Endothelial cell of umbilical vein (primary cell): ENCODE measurements around the gene COLQ. TPM values are rescaled to one million over a fixed set of nuclear protein-coding genes. Genes with fewer than 3 reads are reported as not detected.

Experiments
- BruUV-seq: library from RNA; stranded (reverse); fragments of 400-500 nt; replicated peaks from 2 replicates; lab custom pipeline; 2021; lab: Mats Ljungman, UMichigan
- CTCF ChIA-PET: fragments of 300-600, 350-600 bp; sonication (Branson Sonifier 250); formaldehyde crosslinking; loops from one replicate; lab custom pipeline; 2021; ENCODE audit warnings: antibody characterized with exemption, inconsistent platforms; lab: Charles Lee
- POLR2A ChIA-PET: fragments of 300-600, 350-600 bp; sonication (Branson Sonifier 250); formaldehyde crosslinking; loops from one replicate; lab custom pipeline; 2021; ENCODE audit warnings: antibody characterized with exemption, inconsistent platforms; lab: Charles Lee
- DNase-seq: peaks from one replicate; pipeline ENCODE4 v3.0.0-alpha.2; 2011; ENCODE audit warnings: low read depth, low spot score
- FAIRE-seq: peaks from 2 replicates; lab custom pipeline; 2011; peaks lifted over from hg19 to GRCh38; lab: Jason Lieb, UNC
- H2AFZ ChIP-seq: 2 replicates; pipeline ENCODE4 v1.6.0; 2012; ENCODE audit warnings: low read depth, low read length, control low read depth, inconsistent platforms
- H3K27ac ChIP-seq: 2 replicates; pipeline ENCODE4 v1.5.1; 2011; ENCODE audit warnings: low read depth, mild to moderate bottlenecking, control low read depth, low read length, moderate library complexity; ENCODE audit not compliant: insufficient read depth
- H3K27me3 ChIP-seq, 2 experiments: 2 replicates each; pipeline versions ENCODE4 v1.6.0 to v1.6.1; 2011; ENCODE audit warnings: low read length in 2 of 2, mixed read lengths in 1 of 2; ENCODE audit not compliant: control insufficient read depth in 2 of 2, insufficient read depth in 2 of 2
- H3K36me3 ChIP-seq, 2 experiments: 2 replicates in 1 of 2; 3 replicates in 1 of 2; pipeline ENCODE4 v1.5.1; 2011; ENCODE audit warnings: low read length in 2 of 2, mild to moderate bottlenecking in 1 of 2, moderate library complexity in 1 of 2; ENCODE audit not compliant: control insufficient read depth in 2 of 2, insufficient read depth in 2 of 2; ENCODE audit errors: extremely low read depth in 1 of 2
- H3K4me1 ChIP-seq: 3 replicates; pipeline ENCODE4 v1.5.1; 2011; ENCODE audit warnings: mild to moderate bottlenecking, low read length; ENCODE audit not compliant: control insufficient read depth, insufficient read depth; ENCODE audit errors: extremely low read depth
- H3K4me2 ChIP-seq: 2 replicates; pipeline ENCODE4 v1.6.1; 2011; ENCODE audit warnings: low read length, control low read depth, mixed read lengths; ENCODE audit not compliant: insufficient read depth
- H3K4me3 ChIP-seq, 3 experiments: fragments of 200-600 bp in 1 of 3; sonication (generic), shearing (Covaris generic) in 1 of 3; replicated peaks in 1 of 3; 2 replicates each; pipeline ENCODE4 v1.5.1; 2011 to 2016; ENCODE audit warnings: control low read depth in 3 of 3, low read length in 3 of 3, mild to moderate bottlenecking in 2 of 3, inconsistent platforms in 1 of 3, low read depth in 1 of 3, moderate library complexity in 1 of 3; ENCODE audit not compliant: insufficient read depth in 1 of 3
- H3K79me2 ChIP-seq: 2 replicates; pipeline ENCODE4 v1.6.0; 2012; ENCODE audit warnings: low read length, inconsistent platforms; ENCODE audit not compliant: control insufficient read depth, insufficient read depth
- H3K9ac ChIP-seq: replicated peaks from 2 replicates; pipeline ENCODE3; 2011; ENCODE audit warnings: low read length, control low read depth; ENCODE audit not compliant: insufficient read depth; ENCODE audit errors: extremely low read depth
- H3K9me1 ChIP-seq: replicated peaks from 3 replicates; pipeline ENCODE4 v1.6.0; 2011; ENCODE audit warnings: mild to moderate bottlenecking, low read length; ENCODE audit not compliant: control insufficient read depth, insufficient read depth; ENCODE audit errors: extremely low read depth
- H3K9me3 ChIP-seq: replicated peaks from 2 replicates; pipeline ENCODE4 v1.5.1; 2012; ENCODE audit warnings: low read length, inconsistent platforms; ENCODE audit not compliant: control insufficient read depth, insufficient read depth
- H4K20me1 ChIP-seq: replicated peaks from 2 replicates; pipeline ENCODE3; 2011; ENCODE audit warnings: mild to moderate bottlenecking, low read length; ENCODE audit not compliant: control insufficient read depth, insufficient read depth; ENCODE audit errors: extremely low read depth
- EZH2 ChIP-seq: IDR thresholded peaks from 2 replicates; pipeline ENCODE4 v1.6.1; 2012; ENCODE audit warnings: borderline replicate concordance, low read depth, mild to moderate bottlenecking, moderate library complexity, low read length, inconsistent platforms; ENCODE audit not compliant: severe bottlenecking
- FOS ChIP-seq: IDR thresholded peaks from 2 replicates; pipeline ENCODE4 v1.6.1; 2011; ENCODE audit warnings: mild to moderate bottlenecking, low read length, moderate library complexity, borderline replicate concordance; ENCODE audit not compliant: insufficient read depth
- GATA2 ChIP-seq: IDR thresholded peaks from 2 replicates; pipeline ENCODE4 v1.7.0; 2011; ENCODE audit warnings: low read depth, mild to moderate bottlenecking, moderate library complexity, mixed read lengths, low read length; ENCODE audit not compliant: insufficient read length, insufficient read depth
- JUN ChIP-seq: IDR thresholded peaks from 2 replicates; pipeline ENCODE4 v1.6.1; 2011; ENCODE audit warnings: borderline replicate concordance, low read depth; ENCODE audit not compliant: insufficient read length, insufficient read depth
- MYC ChIP-seq: IDR thresholded peaks from one replicate; pipeline ENCODE4 v1.6.1; 2011; ENCODE audit warnings: mild to moderate bottlenecking, low read depth, low read length
- POLR2A ChIP-seq: IDR thresholded peaks from 2 replicates; pipeline ENCODE4 v1.6.1; 2012; ENCODE audit warnings: low read depth, mild to moderate bottlenecking, control low read depth, low read length
- POLR2AphosphoS5 ChIP-seq: IDR thresholded peaks from 2 replicates; pipeline ENCODE4 v1.6.1; 2012; ENCODE audit warnings: low read depth, mild to moderate bottlenecking, control low read depth, low read length, moderate library complexity; ENCODE audit not compliant: insufficient read depth
- dilution Hi-C: fragments of 300-500 bp; cut with MboI; formaldehyde crosslinking; loops from one replicate; pipeline ENCODE4 v1.15.0; 2019; ENCODE audit warnings: low sequenced_read_pairs; ENCODE audit not compliant: extremely low pct_ligation_motif_present
- intact Hi-C: fragments of 100-400 bp; cut with micrococcal nuclease; formaldehyde crosslinking; loops from one replicate; pipeline ENCODE4 v1.10.0; 2022
- polyA plus RNA-seq, 4 experiments: library from polyadenylated mRNA; depleted of rRNA in 3 of 4; stranded (reverse) in 3 of 4; unstranded in 1 of 4; fragments of >200 nt; gene quantifications; 2 replicates each; pipeline versions ENCODE4 v1.2.1 to v1.2.3, GENCODE V29; 2011 to 2012; ENCODE audit warnings: missing spikeins in 1 of 4
- total RNA-seq: library from RNA; stranded (reverse); gene quantifications from 2 replicates; pipeline ENCODE4 v1.2.3, GENCODE V29; 2021
- TF ChIP-seq, protein P1 (sequence below), 2 donors: IDR thresholded peaks; 1 replicate in 1 of 2; 2 replicates in 1 of 2; pipeline ENCODE4 v1.5.1; 2011; ENCODE audit warnings: low read length in 2 of 2, mild to moderate bottlenecking in 2 of 2, moderate library complexity in 2 of 2, control low read depth in 1 of 2, inconsistent platforms in 1 of 2, low read depth in 1 of 2; ENCODE audit not compliant: insufficient read depth in 1 of 2; ENCODE audit errors: extremely low read depth in 1 of 2
- TF ChIP-seq, protein P2 (sequence below): IDR thresholded peaks from 2 replicates; pipeline ENCODE4 v1.6.1; 2011; ENCODE audit not compliant: insufficient read depth, insufficient read length

The COLQ gene
- total and polyA plus RNA-seq, 2 donors (not counting 3 experiments of a cell fraction or from before 2014, with no cell fraction given), result 2.0 to 2.3 TPM

DNA sequence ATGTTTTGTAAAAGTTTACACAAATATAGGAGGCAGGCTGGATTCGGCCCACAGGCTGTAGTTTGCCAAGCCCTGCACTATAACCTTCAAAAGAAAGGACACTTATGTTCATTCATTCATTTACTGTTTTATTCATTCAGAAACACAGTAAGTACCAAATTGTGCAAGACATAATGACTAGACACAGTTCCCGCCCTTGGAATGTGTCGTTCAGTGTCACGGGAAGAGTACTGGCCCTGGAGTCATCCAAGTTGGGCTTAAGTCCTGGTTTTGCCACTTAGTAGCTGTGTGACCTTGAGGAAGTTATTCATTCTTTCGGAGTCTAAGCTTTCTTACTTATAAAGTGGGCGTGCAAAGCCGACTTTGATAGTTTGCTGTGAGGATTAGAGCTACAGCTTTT, 22.0 kb downstream of the COLQ start:
- H3K4me2 ChIP-seq, result no peak overlapping the region
- no peaks in the 10 kb centered on the region for H3K4me1 ChIP-seq
- FAIRE-seq, result no peak
- H3K36me3 ChIP-seq, result no peaks in the 10 kb centered on the region
- no peaks in the 10 kb centered on the region for H3K79me2 ChIP-seq
- dilution Hi-C loops, result no loop called here
- ChIA-PET POLR2A (no interaction called here), CTCF (no interaction called here)
- H3K27ac ChIP-seq, result no peak overlapping the region
- intact Hi-C loops, result no loop called here
- no peaks in the 10 kb centered on the region for H3K9me1 ChIP-seq
- peaks cover 3 to 7% of the 10 kb centered on the region in 2 experiments for H3K27me3 ChIP-seq
- no peak overlapping the region for H3K4me3 ChIP-seq
- no peak for TF ChIP-seq POLR2AphosphoS5
- TF ChIP-seq FOS, result no peak
- TF ChIP-seq GATA2, result no peak
- no peak for TF ChIP-seq JUN
- TF ChIP-seq, protein P1, sequence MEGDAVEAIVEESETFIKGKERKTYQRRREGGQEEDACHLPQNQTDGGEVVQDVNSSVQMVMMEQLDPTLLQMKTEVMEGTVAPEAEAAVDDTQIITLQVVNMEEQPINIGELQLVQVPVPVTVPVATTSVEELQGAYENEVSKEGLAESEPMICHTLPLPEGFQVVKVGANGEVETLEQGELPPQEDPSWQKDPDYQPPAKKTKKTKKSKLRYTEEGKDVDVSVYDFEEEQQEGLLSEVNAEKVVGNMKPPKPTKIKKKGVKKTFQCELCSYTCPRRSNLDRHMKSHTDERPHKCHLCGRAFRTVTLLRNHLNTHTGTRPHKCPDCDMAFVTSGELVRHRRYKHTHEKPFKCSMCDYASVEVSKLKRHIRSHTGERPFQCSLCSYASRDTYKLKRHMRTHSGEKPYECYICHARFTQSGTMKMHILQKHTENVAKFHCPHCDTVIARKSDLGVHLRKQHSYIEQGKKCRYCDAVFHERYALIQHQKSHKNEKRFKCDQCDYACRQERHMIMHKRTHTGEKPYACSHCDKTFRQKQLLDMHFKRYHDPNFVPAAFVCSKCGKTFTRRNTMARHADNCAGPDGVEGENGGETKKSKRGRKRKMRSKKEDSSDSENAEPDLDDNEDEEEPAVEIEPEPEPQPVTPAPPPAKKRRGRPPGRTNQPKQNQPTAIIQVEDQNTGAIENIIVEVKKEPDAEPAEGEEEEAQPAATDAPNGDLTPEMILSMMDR (IDR thresholded peaks at IDR 0.05; ENCODE audit: extremely low read depth in 1 of 2, insufficient read depth in 1 of 2, low read depth in 1 of 2, low read length in 2 of 2), result no peak
- no peak for TF ChIP-seq EZH2
- no peak for TF ChIP-seq POLR2A
- TF ChIP-seq MYC, result no peak
- TF ChIP-seq, protein P2, sequence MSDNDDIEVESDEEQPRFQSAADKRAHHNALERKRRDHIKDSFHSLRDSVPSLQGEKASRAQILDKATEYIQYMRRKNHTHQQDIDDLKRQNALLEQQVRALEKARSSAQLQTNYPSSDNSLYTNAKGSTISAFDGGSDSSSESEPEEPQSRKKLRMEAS, result no peak
- DNase-seq, result no peak
- no peak overlapping the region for H3K9ac ChIP-seq
- H3K9me3 ChIP-seq, result no peaks in the 10 kb centered on the region
- BruUV-seq, result no TSS peak
- H2AFZ ChIP-seq, result no peak overlapping the region
- no peaks in the 10 kb centered on the region for H4K20me1 ChIP-seq
